Glutamatergic neuron (in vitro differentiated cells): ENCODE data around the gene ELP4. TPM values are rescaled to one million over a fixed set of nuclear protein-coding genes. Genes with fewer than 3 reads are reported as not detected.
A peak's percentile ranks its signal among the peaks of the same experiment; 100 is the strongest.

Source experiments
- DNase-seq: peaks from one replicate; pipeline ENCODE4 v3.0.0; 2022
- H3K27ac Mint-ChIP-seq: one replicate; pipeline ENCODE4 v1.8.0; 2020; ENCODE audit warnings: mild to moderate bottlenecking, mixed read lengths, inconsistent platforms; ENCODE audit not compliant: unreplicated experiment
- H3K27me3 Mint-ChIP-seq: one replicate; pipeline ENCODE4 v1.8.0; 2020; ENCODE audit warnings: mild to moderate bottlenecking, moderate library complexity, mixed read lengths, inconsistent platforms; ENCODE audit not compliant: unreplicated experiment
- H3K36me3 Mint-ChIP-seq: one replicate; pipeline ENCODE4 v1.8.0; 2020; ENCODE audit warnings: mild to moderate bottlenecking, mixed read lengths, inconsistent platforms; ENCODE audit not compliant: unreplicated experiment
- H3K4me1 Mint-ChIP-seq: one replicate; pipeline ENCODE4 v1.8.0; 2020; ENCODE audit warnings: mild to moderate bottlenecking, low read depth, mixed read lengths, inconsistent platforms; ENCODE audit not compliant: unreplicated experiment
- H3K4me3 Mint-ChIP-seq: one replicate; pipeline ENCODE4 v1.8.0; 2020; ENCODE audit warnings: mild to moderate bottlenecking, mixed read lengths, inconsistent platforms; ENCODE audit not compliant: unreplicated experiment
- H3K9me3 Mint-ChIP-seq: one replicate; pipeline ENCODE4 v1.8.0; 2020; ENCODE audit warnings: mild to moderate bottlenecking, moderate library complexity, mixed read lengths, inconsistent platforms; ENCODE audit not compliant: unreplicated experiment
- total RNA-seq: library from RNA; stranded (reverse); fragmentation: NEBNext Ultra II Directional; extraction: Animal tissue kit (Norgen Biotek cat#: 25700); gene quantifications from one replicate; pipeline ENCODE4 v1.2.1, GENCODE V29; 2021; ENCODE audit not compliant: unreplicated experiment
- TF ChIP-seq, protein P1 (sequence below): fragments of 200-600 bp; sonication (generic); IDR thresholded peaks from one replicate; pipeline ENCODE4 v1.5.0; 2021; ENCODE audit not compliant: partially characterized antibody, unreplicated experiment

The ELP4 gene
- total RNA-seq, 1 donor from 2014 or later, result 9.9 TPM

DNA sequence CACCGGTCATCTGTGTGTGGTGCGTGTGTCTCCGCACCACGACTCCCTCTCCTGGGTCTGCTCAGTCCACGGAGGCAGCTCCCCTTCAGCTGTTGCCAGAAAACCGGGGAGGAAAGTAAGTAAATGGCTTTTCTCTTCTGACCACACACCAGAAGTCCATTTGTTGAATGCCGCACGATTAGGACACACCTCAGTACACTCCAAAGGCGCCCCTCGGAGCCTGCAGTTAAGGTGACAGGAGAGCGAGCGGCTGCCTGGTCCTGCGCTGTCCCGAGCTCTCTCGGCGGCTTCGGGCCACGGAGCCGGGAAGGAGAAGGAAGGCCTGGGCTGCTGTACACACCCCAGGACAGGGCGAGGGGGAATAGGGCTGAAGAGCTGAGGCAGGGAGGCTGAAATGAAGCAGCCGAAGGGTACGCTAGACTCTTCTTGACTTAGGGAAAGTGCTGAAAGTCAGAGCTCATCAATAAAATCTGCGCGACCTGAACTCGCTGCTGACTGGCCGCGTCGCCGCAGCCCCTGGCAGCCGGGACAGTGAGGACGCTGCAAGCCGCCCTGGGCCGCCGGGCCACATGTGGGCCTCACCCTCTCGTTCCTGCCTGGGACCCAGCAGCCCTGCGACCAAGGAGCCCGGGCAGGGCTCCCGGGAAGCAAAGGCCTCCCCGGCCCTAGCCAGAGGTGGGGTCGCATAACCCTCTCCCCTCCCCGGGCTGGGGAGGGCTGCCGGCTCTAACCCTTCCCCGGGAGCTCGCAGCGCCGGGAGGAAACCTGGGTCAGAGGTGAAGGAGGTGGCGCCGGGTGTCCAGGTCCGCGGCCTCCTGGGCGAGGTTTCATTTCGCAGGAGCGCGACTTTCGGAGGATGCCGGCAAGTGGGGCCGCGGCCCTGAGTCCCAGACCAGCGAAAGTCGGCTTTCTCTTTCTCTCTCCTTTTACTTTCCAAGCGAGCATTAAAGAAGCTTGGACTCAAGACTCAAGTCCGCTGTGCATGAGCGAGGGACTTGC, 303.1 kb downstream of the ELP4 start:
- DNase-seq, result no peak
- no peak overlapping the region for H3K27ac Mint-ChIP-seq
- TF ChIP-seq, protein P1, sequence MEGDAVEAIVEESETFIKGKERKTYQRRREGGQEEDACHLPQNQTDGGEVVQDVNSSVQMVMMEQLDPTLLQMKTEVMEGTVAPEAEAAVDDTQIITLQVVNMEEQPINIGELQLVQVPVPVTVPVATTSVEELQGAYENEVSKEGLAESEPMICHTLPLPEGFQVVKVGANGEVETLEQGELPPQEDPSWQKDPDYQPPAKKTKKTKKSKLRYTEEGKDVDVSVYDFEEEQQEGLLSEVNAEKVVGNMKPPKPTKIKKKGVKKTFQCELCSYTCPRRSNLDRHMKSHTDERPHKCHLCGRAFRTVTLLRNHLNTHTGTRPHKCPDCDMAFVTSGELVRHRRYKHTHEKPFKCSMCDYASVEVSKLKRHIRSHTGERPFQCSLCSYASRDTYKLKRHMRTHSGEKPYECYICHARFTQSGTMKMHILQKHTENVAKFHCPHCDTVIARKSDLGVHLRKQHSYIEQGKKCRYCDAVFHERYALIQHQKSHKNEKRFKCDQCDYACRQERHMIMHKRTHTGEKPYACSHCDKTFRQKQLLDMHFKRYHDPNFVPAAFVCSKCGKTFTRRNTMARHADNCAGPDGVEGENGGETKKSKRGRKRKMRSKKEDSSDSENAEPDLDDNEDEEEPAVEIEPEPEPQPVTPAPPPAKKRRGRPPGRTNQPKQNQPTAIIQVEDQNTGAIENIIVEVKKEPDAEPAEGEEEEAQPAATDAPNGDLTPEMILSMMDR, result no peak
- H3K36me3 Mint-ChIP-seq, result peaks cover 8% of the 10 kb centered on the region
- peaks cover 29% of the 10 kb centered on the region for H3K9me3 Mint-ChIP-seq
- peaks cover 44% of the 10 kb centered on the region for H3K27me3 Mint-ChIP-seq
- peaks cover 35% of the 10 kb centered on the region for H3K4me1 Mint-ChIP-seq
- H3K4me3 Mint-ChIP-seq, result peak overlapping the region; percentile 83

DNA sequence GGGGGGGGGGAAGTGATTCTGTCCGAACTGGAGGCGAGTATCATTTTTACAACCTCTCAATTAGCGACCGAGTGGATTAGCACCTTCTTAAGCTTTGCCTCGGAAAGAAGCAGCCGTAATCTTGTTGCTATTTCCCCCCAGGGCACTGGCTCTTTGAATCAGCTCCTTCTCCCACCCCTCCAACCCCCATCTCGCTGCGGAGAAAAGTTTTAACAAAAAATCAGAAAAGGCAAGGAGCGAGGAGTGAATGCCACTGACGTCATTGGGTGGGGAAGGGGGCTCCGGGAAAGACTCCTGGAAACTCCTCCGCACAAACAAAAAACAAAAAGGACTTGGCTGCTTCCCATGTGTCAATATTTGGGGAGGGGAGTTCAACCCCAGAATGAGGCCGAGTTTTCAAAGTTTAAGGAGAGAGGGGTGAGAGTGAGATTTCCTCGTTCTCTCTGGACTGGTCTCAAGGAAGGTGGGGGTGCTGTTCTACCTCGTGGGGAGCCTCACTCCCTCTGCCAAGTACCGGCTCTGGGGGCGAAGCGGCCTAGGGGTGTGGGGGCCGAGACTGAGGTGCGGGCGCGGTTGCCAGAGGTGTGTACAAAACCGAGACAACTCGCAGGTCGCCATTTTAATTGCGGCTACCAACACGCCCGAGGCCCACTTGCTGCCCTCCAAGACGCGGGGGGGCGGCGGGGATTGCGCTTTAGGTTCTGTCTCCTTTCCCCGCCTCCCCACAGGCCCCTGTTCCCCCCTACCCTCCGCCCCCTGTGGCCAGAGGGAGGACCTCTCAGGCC, 304.0 kb downstream of the ELP4 start:
- Mint-ChIP-seq H3K4me1 (peaks cover 27% of the 10 kb centered on the region), H3K27ac (no peak overlapping the region), H3K4me3 (peak overlapping the region; percentile 66), H3K36me3 (peaks cover 8% of the 10 kb centered on the region), H3K27me3 (peaks cover 45% of the 10 kb centered on the region), H3K9me3 (peaks cover 24% of the 10 kb centered on the region)
- DNase-seq, result no peak
- TF ChIP-seq, protein P1, result no peak

DNA sequence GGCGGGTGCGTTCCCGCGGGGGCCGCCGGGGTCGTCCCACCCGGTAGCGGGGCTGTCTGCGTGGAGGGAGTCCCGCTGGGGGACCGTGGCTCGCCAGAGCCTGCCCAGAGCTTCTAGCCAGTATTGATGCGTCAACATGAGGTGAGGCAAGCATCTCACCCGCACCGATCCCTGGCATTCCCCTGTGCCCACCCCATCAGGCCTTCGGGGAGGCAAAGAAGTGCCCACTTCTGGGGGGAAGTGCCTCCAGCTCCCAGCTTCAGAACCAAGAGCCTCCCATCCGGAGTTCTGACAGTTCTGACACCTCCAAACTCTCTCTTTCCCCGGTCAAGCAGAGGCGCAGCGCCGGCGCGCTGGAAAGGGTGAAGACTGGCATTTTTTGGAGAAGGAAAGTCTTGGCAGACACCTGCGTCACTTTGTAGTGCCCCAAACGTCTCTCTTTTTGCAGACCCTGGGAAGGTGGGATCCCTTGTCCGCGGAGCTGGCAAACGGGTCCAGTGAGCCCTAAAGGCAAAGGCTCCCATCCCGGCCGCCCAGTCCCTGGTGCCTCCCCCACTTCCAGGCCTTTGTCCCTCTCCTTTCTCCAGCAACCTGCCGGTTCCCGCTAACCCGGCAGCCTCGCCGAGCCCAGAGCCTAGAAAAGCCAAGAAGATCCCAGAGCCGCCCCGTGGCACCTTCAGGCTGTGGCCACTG, 304.8 kb downstream of the ELP4 start:
- H3K9me3 Mint-ChIP-seq, result peaks cover 23% of the 10 kb centered on the region
- H3K4me3 Mint-ChIP-seq, result peak overlapping the region; percentile 55
- TF ChIP-seq, protein P1, result no peak
- H3K36me3 Mint-ChIP-seq, result peaks cover 4% of the 10 kb centered on the region
- H3K27ac Mint-ChIP-seq, result no peak overlapping the region
- peaks cover 43% of the 10 kb centered on the region for H3K27me3 Mint-ChIP-seq
- peaks cover 22% of the 10 kb centered on the region for H3K4me1 Mint-ChIP-seq
- no peak for DNase-seq

DNA sequence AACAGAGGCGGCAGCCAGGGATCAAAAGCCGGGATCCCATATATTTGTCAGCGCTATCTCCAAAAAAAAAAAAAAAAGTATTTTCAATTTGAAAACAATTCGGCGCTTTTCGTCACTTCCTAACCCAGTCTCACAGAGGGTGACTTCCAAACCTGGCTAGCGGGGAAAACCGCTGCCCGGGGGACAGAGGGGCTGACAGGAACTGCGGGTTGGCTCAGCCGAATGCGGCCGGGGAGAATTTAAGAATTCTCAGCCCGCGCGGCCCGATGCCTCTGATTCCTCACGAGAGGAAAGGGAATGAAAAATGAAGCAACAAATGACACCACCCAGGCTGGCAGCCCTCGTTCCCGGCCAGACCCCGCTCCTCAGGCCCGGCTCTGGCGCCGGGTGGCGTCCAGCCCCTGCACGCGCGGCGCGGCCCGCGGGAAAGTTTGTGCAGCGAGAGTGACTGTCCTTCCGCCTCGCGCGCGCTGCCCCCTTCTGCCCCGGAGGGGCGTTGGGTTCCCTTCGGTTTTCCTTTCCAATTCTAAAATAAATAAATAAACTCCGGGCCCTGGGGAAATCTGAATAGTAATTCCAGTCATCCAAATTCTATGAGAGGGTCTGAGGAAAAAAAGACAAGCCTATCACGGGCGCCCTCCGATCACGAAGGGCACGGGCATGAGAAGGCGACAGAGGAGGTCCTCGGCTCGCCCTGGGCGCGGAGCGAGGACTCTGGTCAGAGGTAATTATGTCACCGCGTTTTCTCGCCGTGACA, 306.3 kb downstream of the ELP4 start:
- Mint-ChIP-seq H3K27ac (peak overlapping the region; percentile 76), H3K4me1 (peaks cover 20% of the 10 kb centered on the region), H3K9me3 (peaks cover 16% of the 10 kb centered on the region), H3K4me3 (peak overlapping the region; percentile 88), H3K36me3 (no peaks in the 10 kb centered on the region), H3K27me3 (peaks cover 38% of the 10 kb centered on the region)
- DNase-seq, result no peak
- TF ChIP-seq, protein P1, result no peak
